CD4-positive, CD25-positive, alpha-beta regulatory T cell (primary cell): ENCODE measurements around the gene XRCC5. TPM values are rescaled to one million over a fixed set of nuclear protein-coding genes. Genes with fewer than 3 reads are reported as not detected.

Experiments used
- ATAC-seq, 2 donors: fragments of 150-1000 bp; cut with Tn5 transposase; one replicate each; pipeline ENCODE4 v1.10.0; 2021; ENCODE audit warnings: low read depth in 2 of 2, moderate number of reproducible peaks in 2 of 2, moderate library complexity in 1 of 2
- DNase-seq, 3 donors: peaks; one replicate each; pipeline versions ENCODE4 v3.0.0 to v3.0.0-alpha.2; 2012 to 2022; ENCODE audit warnings: mixed read lengths in 1 of 3
- H3K27ac ChIP-seq: one replicate; pipeline ENCODE4 v1.7.0; 2013; ENCODE audit warnings: mild to moderate bottlenecking, low read length; ENCODE audit not compliant: insufficient read depth, poor library complexity, severe bottlenecking
- H3K27me3 ChIP-seq: one replicate; pipeline ENCODE4 v1.7.0; 2013; ENCODE audit warnings: low read length; ENCODE audit not compliant: control insufficient read depth, insufficient read depth
- H3K36me3 ChIP-seq: one replicate; pipeline ENCODE4 v1.7.0; 2013; ENCODE audit warnings: mild to moderate bottlenecking, low read length, moderate library complexity; ENCODE audit not compliant: control insufficient read depth, insufficient read depth
- H3K4me1 ChIP-seq: 2 replicates; pipeline ENCODE4 v1.7.0; 2013; ENCODE audit warnings: mild to moderate bottlenecking, low read length; ENCODE audit not compliant: insufficient read depth, control insufficient read depth, poor library complexity, severe bottlenecking
- H3K4me3 ChIP-seq: one replicate; pipeline ENCODE4 v1.7.0; 2013; ENCODE audit warnings: low read depth, mild to moderate bottlenecking, low read length, moderate library complexity
- H3K9me3 ChIP-seq, 2 experiments: 1 replicate in 1 of 2; 2 replicates in 1 of 2; pipeline ENCODE4 v1.7.0; 2013; ENCODE audit warnings: low read length in 2 of 2, mild to moderate bottlenecking in 1 of 2, moderate library complexity in 1 of 2; ENCODE audit not compliant: control insufficient read depth in 2 of 2
- H3K27ac Mint-ChIP-seq, 3 donors: one replicate each; pipeline ENCODE4 v1.8.0; 2020 to 2022; ENCODE audit warnings: mild to moderate bottlenecking in 3 of 3, mixed read lengths in 3 of 3, moderate library complexity in 2 of 3
- H3K27me3 Mint-ChIP-seq: one replicate; pipeline ENCODE4 v1.8.0; 2022; ENCODE audit warnings: mild to moderate bottlenecking, mixed read lengths
- H3K36me3 Mint-ChIP-seq: one replicate; pipeline ENCODE4 v1.8.0; 2020; ENCODE audit warnings: mixed read lengths
- H3K4me1 Mint-ChIP-seq, 4 donors: one replicate each; pipeline ENCODE4 v1.8.0; 2020 to 2022; ENCODE audit warnings: mixed read lengths in 4 of 4, mild to moderate bottlenecking in 1 of 4
- H3K4me3 Mint-ChIP-seq, 4 donors: one replicate each; pipeline ENCODE4 v1.8.0; 2020 to 2022; ENCODE audit warnings: mild to moderate bottlenecking in 4 of 4, mixed read lengths in 4 of 4, moderate library complexity in 3 of 4
- H3K9me3 Mint-ChIP-seq, 7 donors: one replicate each; pipeline ENCODE4 v1.8.0; 2020 to 2022; ENCODE audit warnings: mixed read lengths in 7 of 7, mild to moderate bottlenecking in 3 of 7, moderate library complexity in 2 of 7
- polyA plus RNA-seq, 4 donors: library from polyadenylated mRNA; unstranded; fragments of 300-500 nt; fragmentation: Illumina TruSeq; gene quantifications; one replicate each; pipeline ENCODE4 v1.2.3, GENCODE V29; 2021
- total RNA-seq: library from RNA; stranded (reverse); gene quantifications from one replicate; pipeline ENCODE4 v1.2.3, GENCODE V29; 2022

XRCC5 gene
- total and polyA plus RNA-seq, 5 donors from 2014 or later, result 178 to 336 (median 272) TPM

- peaks cover 23% of the 10 kb centered on the region for H3K36me3 ChIP-seq
- H3K27me3 ChIP-seq, result no peaks in the 10 kb centered on the region
- Mint-ChIP-seq H3K27ac (no peak overlapping the region), H3K9me3 (no peaks in the 10 kb centered on the region), H3K4me1 (peaks cover 0 to 10% (median 8%) of the 10 kb centered on the region in 4 donors), H3K27me3 (peaks cover 4% of the 10 kb centered on the region), H3K4me3 (peak overlapping the region in 1 of 4 donors; percentile 55), H3K36me3 (peaks cover 26% of the 10 kb centered on the region)
- no peaks in the 10 kb centered on the region for H3K9me3 ChIP-seq
- H3K27ac ChIP-seq, result no peak overlapping the region
- peaks cover 6% of the 10 kb centered on the region for H3K4me1 ChIP-seq
- ATAC-seq, result no peak
- DNase-seq, result no peak
- no peak overlapping the region for H3K4me3 ChIP-seq
Observed at GRCh38 chr2:216104691-216105090, 4.5 kb upstream of the XRCC5 start.

GRCh38 chr2:216107320-216107719, 1.8 kb upstream of the XRCC5 start:
- ATAC-seq (no peak), DNase-seq (no peak)
- H3K4me1 ChIP-seq, result peaks cover 30% of the 10 kb centered on the region
- no peaks in the 10 kb centered on the region for H3K9me3 Mint-ChIP-seq
- H3K27ac Mint-ChIP-seq, result no peak overlapping the region
- peaks cover 4% of the 10 kb centered on the region for H3K27me3 Mint-ChIP-seq
- H3K27me3 ChIP-seq, result no peaks in the 10 kb centered on the region
- no peak overlapping the region for H3K27ac ChIP-seq
- peaks cover 10 to 36% (median 29%) of the 10 kb centered on the region in 4 donors for H3K4me1 Mint-ChIP-seq
- H3K36me3 ChIP-seq, result peaks cover 12% of the 10 kb centered on the region
- no peak overlapping the region for H3K4me3 ChIP-seq
- peak overlapping the region in 1 of 4 donors; percentile 35 for H3K4me3 Mint-ChIP-seq
- H3K36me3 Mint-ChIP-seq, result peaks cover 23% of the 10 kb centered on the region
- H3K9me3 ChIP-seq, result no peaks in the 10 kb centered on the region

- Mint-ChIP-seq H3K4me1 (peaks cover 13 to 40% (median 32%) of the 10 kb centered on the region in 4 donors), H3K36me3 (peaks cover 25% of the 10 kb centered on the region), H3K4me3 (peak overlapping the region in 1 of 4 donors; percentile 71), H3K27me3 (peaks cover 4% of the 10 kb centered on the region), H3K27ac (peak overlapping the region in 1 of 3 donors; percentile 99), H3K9me3 (no peaks in the 10 kb centered on the region)
- Histone ChIP-seq H3K4me3 (no peak overlapping the region), H3K27me3 (no peaks in the 10 kb centered on the region), H3K36me3 (peaks cover 17% of the 10 kb centered on the region), H3K9me3 (no peaks in the 10 kb centered on the region), H3K4me1 (peaks cover 34% of the 10 kb centered on the region), H3K27ac (no peak overlapping the region)
- no peak for ATAC-seq
- no peak for DNase-seq
Observed at GRCh38 chr2:216107760-216108159, 1.4 kb upstream of the XRCC5 start.

DNA sequence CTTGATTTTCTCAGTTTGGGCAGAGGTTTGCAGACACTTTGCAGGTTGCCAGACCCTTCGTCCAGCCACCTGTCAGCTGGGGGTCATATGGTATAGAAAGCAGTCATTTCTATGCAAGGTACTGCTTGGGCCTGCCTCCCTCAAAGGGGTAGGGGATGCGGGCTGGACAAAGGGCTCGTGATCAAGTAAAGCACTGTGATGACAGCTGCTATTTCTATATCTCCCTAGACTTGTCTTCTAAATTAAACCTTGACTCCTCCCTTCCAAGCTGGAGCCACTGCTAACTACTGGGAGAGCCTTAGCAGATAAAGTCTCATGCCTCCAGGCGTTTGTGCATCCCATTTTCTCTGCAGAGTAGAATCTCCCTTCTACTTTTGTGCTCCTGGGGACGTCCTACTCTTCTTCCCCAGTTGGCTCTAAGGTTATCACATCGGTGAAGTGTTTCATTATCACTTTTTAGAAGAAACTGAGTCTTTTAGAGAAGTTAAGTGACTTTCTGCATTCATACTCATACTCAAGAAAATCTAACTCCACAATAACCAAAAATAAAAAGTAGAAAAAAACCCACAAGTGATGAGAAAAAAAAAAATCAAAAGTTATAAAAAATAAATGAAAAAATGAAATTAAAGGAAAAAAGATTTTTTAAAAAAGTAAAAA, 710 bp upstream of the XRCC5 start:
- Mint-ChIP-seq H3K9me3 (no peaks in the 10 kb centered on the region), H3K4me3 (peak overlapping the region; percentile 71 to 100 (median 98)), H3K27me3 (peaks cover 4% of the 10 kb centered on the region), H3K27ac (peak overlapping the region; percentile 99 to 100 (median 99)), H3K36me3 (peaks cover 27% of the 10 kb centered on the region), H3K4me1 (peaks cover 13 to 47% (median 39%) of the 10 kb centered on the region in 4 donors)
- ATAC-seq (no peak), DNase-seq (no peak)
- peak overlapping the region; percentile 95 for H3K27ac ChIP-seq
- H3K4me1 ChIP-seq, result peaks cover 41% of the 10 kb centered on the region
- H3K4me3 ChIP-seq, result peak overlapping the region; percentile 92
- peaks cover 23% of the 10 kb centered on the region for H3K36me3 ChIP-seq
- no peaks in the 10 kb centered on the region for H3K27me3 ChIP-seq
- no peaks in the 10 kb centered on the region for H3K9me3 ChIP-seq

GRCh38 chr2:216109962-216110614, 940 bp downstream of the XRCC5 start:
- peak overlapping the region; percentile 98 to 100 (median 100) for H3K4me3 Mint-ChIP-seq
- Histone ChIP-seq H3K9me3 (no peaks in the 10 kb centered on the region), H3K36me3 (peaks cover 30% of the 10 kb centered on the region), H3K27me3 (no peaks in the 10 kb centered on the region), H3K4me1 (peaks cover 53% of the 10 kb centered on the region), H3K4me3 (peak overlapping the region; percentile 98), H3K27ac (peak overlapping the region; percentile 95)
- peaks cover 37% of the 10 kb centered on the region for H3K36me3 Mint-ChIP-seq
- H3K27me3 Mint-ChIP-seq, result peaks cover 4% of the 10 kb centered on the region
- H3K27ac Mint-ChIP-seq, result peak overlapping the region; percentile 99 to 100 (median 99)
- no peaks in the 10 kb centered on the region for H3K9me3 Mint-ChIP-seq
- peaks cover 25 to 63% (median 51%) of the 10 kb centered on the region in 4 donors for H3K4me1 Mint-ChIP-seq
- peak in 2 of 3 donors; percentile 45 to 71 for DNase-seq
- ATAC-seq, result no peak

GRCh38 chr2:216110620-216111019, 1.5 kb downstream of the XRCC5 start:
- H3K27me3 Mint-ChIP-seq, result peaks cover 4% of the 10 kb centered on the region
- H3K36me3 ChIP-seq, result peaks cover 33% of the 10 kb centered on the region
- peaks cover 29 to 69% (median 54%) of the 10 kb centered on the region in 4 donors for H3K4me1 Mint-ChIP-seq
- H3K36me3 Mint-ChIP-seq, result peaks cover 38% of the 10 kb centered on the region
- H3K9me3 ChIP-seq, result no peaks in the 10 kb centered on the region
- H3K4me1 ChIP-seq, result peaks cover 58% of the 10 kb centered on the region
- peak overlapping the region; percentile 99 to 100 (median 99) for H3K27ac Mint-ChIP-seq
- H3K4me3 Mint-ChIP-seq, result peak overlapping the region; percentile 98 to 100 (median 100)
- no peaks in the 10 kb centered on the region for H3K9me3 Mint-ChIP-seq
- ATAC-seq (no peak), DNase-seq (no peak)
- peak overlapping the region; percentile 98 for H3K4me3 ChIP-seq
- H3K27ac ChIP-seq, result peak overlapping the region; percentile 95
- H3K27me3 ChIP-seq, result no peaks in the 10 kb centered on the region

GRCh38 chr2:216111122-216111521, 2.0 kb downstream of the XRCC5 start:
- Histone ChIP-seq H3K4me1 (peaks cover 62% of the 10 kb centered on the region), H3K9me3 (no peaks in the 10 kb centered on the region), H3K27ac (peak overlapping the region; percentile 95), H3K4me3 (peak overlapping the region; percentile 98), H3K36me3 (peaks cover 36% of the 10 kb centered on the region), H3K27me3 (no peaks in the 10 kb centered on the region)
- H3K4me1 Mint-ChIP-seq, result peaks cover 32 to 74% (median 56%) of the 10 kb centered on the region in 4 donors
- DNase-seq (no peak), ATAC-seq (no peak)
- H3K4me3 Mint-ChIP-seq, result peak overlapping the region; percentile 98 to 100 (median 100)
- peaks cover 39% of the 10 kb centered on the region for H3K36me3 Mint-ChIP-seq
- no peaks in the 10 kb centered on the region for H3K9me3 Mint-ChIP-seq
- peaks cover 4% of the 10 kb centered on the region for H3K27me3 Mint-ChIP-seq
- peak overlapping the region in 2 of 3 donors; percentile 99 to 100 for H3K27ac Mint-ChIP-seq
